Transverse colon (tissue), 4 donors: ENCODE results near the gene PMEPA1. TPM values are rescaled to one million over a fixed set of nuclear protein-coding genes. Genes with fewer than 3 reads are reported as not detected.

Source experiments
- DNase-seq: peaks from one replicate; pipeline ENCODE4 v3.0.0-alpha.2; 2019
- H3K27ac ChIP-seq, 4 donors: fragments of 200-600 bp; sonication (generic); 2 replicates each; pipeline ENCODE4 v1.5.1; 2016 to 2018; ENCODE audit warnings: inconsistent platforms in 4 of 4
- H3K27me3 ChIP-seq: fragments of 200-600 bp; sonication (generic); 2 replicates; pipeline ENCODE4 v1.5.1; 2017; ENCODE audit warnings: inconsistent platforms
- H3K36me3 ChIP-seq, 4 donors: fragments of 200-600 bp; sonication (generic); 2 replicates each; pipeline ENCODE4 v1.5.1; 2017 to 2019; ENCODE audit warnings: inconsistent platforms in 4 of 4
- H3K4me1 ChIP-seq, 4 donors: fragments of 200-600 bp; sonication (generic); 2 replicates each; pipeline ENCODE4 v1.5.1; 2017 to 2020; ENCODE audit warnings: inconsistent platforms in 4 of 4
- H3K4me3 ChIP-seq, 4 donors: fragments of 200-600 bp; sonication (generic); 1 replicate in 1 of 4; 2 replicates in 3 of 4; pipeline versions ENCODE4 v1.5.1 to v1.6.1; 2017 to 2019; ENCODE audit warnings: inconsistent platforms in 4 of 4
- H3K9me3 ChIP-seq, 2 donors: fragments of 200-600 bp; sonication (generic); 2 replicates each; pipeline ENCODE4 v1.5.1; 2017 to 2019; ENCODE audit warnings: inconsistent platforms in 2 of 2
- EP300 ChIP-seq: sonication (generic); formaldehyde crosslinking; IDR thresholded peaks from one replicate; pipeline ENCODE4 v1.6.1; 2017; ENCODE audit warnings: antibody characterized with exemption, low read depth
- POLR2A ChIP-seq: fragments of 450-650 bp; IDR thresholded peaks from one replicate; pipeline ENCODE4 v1.6.1; 2016; ENCODE audit warnings: antibody characterized with exemption, mild to moderate bottlenecking, moderate library complexity
- POLR2AphosphoS5 ChIP-seq, 3 donors: sonication (generic); formaldehyde crosslinking; IDR thresholded peaks; one replicate each; pipeline ENCODE4 v1.6.1; 2016; ENCODE audit warnings: antibody characterized with exemption in 3 of 3
- whole genome bisulfite sequencing, 2 donors: methylation state at CpG; one replicate each; pipeline ENCODE4 v1.1.5; 2018; ENCODE audit warnings: low coverage in 1 of 2; 5-methylcytosine and 5-hydroxymethylcytosine counted together
- in situ Hi-C, 4 donors: fragments of 200-750 bp; cut with MboI; loops; one replicate each; pipeline versions ENCODE4 v1.15.0 to v1.15.1; 2017; ENCODE audit warnings: low sequenced_read_pairs in 3 of 4, low pct_ligation_motif_present in 1 of 4, low pct_unique_long_range_greater_than_20kb in 1 of 4
- intact Hi-C: fragments of 100-400 bp; cut with DNase I; formaldehyde crosslinking; loops from one replicate; pipeline ENCODE4 v1.15.1; 2023; ENCODE audit warnings: low total_unique reads
- total RNA-seq, 4 donors: library from RNA; depleted of rRNA; stranded (reverse); fragments of >200 nt; gene quantifications; one replicate each; pipeline ENCODE4 v1.1.0, GENCODE V29; 2016
- TF ChIP-seq, protein P1 (sequence below), 5 experiments: fragments of 200-600 bp in 3 of 5; fragments of 450-650 bp in 2 of 5; sonication (generic) in 3 of 5; IDR thresholded peaks; 1 replicate in 2 of 5; 2 replicates in 3 of 5; pipeline ENCODE4 v1.5.1; 2016 to 2017; ENCODE audit warnings: antibody characterized with exemption in 5 of 5, inconsistent platforms in 3 of 5, mild to moderate bottlenecking in 2 of 5, moderate library complexity in 1 of 5

The PMEPA1 gene
- total RNA-seq, 4 donors from 2014 or later = 6.4 to 10.8 (median 8.4) TPM

DNA sequence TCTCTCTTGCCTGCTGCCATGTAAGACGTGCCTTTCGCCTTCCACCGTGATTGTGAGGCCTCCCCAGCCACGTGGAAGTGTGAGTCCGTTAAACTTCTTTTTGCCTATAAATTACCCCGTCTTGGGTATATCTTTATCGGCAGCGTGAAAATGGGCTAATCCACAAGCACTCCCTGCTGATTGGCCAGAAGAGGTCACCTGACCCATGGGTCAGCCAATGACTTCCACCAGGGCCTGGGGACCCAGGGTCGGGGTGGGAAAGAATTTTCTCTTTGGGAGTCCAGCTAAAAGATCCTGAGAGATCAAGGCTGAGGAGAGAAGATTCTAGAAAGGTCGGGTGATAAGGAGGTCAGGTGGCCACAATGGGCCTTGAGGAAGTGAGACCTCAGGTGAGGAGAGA is 106.7 kb downstream of the PMEPA1 start:
- H3K9me3 ChIP-seq = no peaks in the 10 kb centered on the region
- no peak overlapping the region for H3K4me3 ChIP-seq
- H3K36me3 ChIP-seq = no peaks in the 10 kb centered on the region
- intact Hi-C loops = no loop called here
- WGBS, 2 donors = 64 to 89% methylated on average over 2 to 10 of the region's 10 CpGs
- H3K27me3 ChIP-seq = no peaks in the 10 kb centered on the region
- in situ Hi-C loops = loop anchor here (5.0 to 25.0 kb wide), 5 partner anchors 216 to 609 kb away; partner anchors contain the start of gene RBM38 (in 1 of the 4)
- no peak overlapping the region for H3K27ac ChIP-seq
- peaks cover 0 to 14% (median 5%) of the 10 kb centered on the region in 4 donors for H3K4me1 ChIP-seq
- no peak for DNase-seq
- TF ChIP-seq EP300 = no peak
- no peak for TF ChIP-seq POLR2A
- TF ChIP-seq, protein P1, sequence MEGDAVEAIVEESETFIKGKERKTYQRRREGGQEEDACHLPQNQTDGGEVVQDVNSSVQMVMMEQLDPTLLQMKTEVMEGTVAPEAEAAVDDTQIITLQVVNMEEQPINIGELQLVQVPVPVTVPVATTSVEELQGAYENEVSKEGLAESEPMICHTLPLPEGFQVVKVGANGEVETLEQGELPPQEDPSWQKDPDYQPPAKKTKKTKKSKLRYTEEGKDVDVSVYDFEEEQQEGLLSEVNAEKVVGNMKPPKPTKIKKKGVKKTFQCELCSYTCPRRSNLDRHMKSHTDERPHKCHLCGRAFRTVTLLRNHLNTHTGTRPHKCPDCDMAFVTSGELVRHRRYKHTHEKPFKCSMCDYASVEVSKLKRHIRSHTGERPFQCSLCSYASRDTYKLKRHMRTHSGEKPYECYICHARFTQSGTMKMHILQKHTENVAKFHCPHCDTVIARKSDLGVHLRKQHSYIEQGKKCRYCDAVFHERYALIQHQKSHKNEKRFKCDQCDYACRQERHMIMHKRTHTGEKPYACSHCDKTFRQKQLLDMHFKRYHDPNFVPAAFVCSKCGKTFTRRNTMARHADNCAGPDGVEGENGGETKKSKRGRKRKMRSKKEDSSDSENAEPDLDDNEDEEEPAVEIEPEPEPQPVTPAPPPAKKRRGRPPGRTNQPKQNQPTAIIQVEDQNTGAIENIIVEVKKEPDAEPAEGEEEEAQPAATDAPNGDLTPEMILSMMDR (IDR thresholded peaks at IDR 0.05) = no peak
- TF ChIP-seq POLR2AphosphoS5 (IDR thresholded peaks at IDR 0.05) = no peak

DNA sequence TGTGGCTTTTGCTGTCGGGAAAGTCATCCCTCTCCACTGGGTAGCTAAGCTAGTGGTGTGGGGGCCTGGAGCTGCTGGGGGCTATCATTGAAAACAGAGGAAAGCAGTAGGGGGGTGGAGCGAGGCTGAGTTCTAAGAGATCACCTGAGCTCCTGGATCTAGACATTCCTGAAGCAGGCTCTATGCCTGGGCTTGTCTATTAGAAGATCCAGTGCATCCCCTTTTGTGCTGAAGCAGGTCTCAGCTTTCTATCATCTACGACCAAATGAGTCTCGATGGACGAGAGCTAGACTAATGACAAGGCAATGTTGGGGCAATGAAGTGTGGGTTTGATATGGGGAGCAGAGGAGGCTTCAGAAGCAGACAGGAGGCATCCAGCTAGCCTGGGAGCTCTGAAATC is 108.1 kb downstream of the PMEPA1 start:
- 72 to 100% methylated on average over 4 to 5 of the region's 5 CpGs for WGBS, 2 donors
- Histone ChIP-seq H3K4me3 (no peak overlapping the region), H3K36me3 (no peaks in the 10 kb centered on the region), H3K27me3 (no peaks in the 10 kb centered on the region), H3K9me3 (no peaks in the 10 kb centered on the region), H3K27ac (no peak overlapping the region), H3K4me1 (peaks cover 3 to 20% (median 8%) of the 10 kb centered on the region in 4 donors)
- TF ChIP-seq POLR2AphosphoS5 (IDR thresholded peaks at IDR 0.05) (no peak), POLR2A (no peak)
- TF ChIP-seq, protein P1 (IDR thresholded peaks at IDR 0.05) = no peak
- intact Hi-C loops = no loop called here
- DNase-seq = no peak
- in situ Hi-C loops = loop anchor here (5.0 to 25.0 kb wide), 5 partner anchors 214 to 611 kb away; partner anchors contain the start of gene RBM38 (in 1 of the 4)

DNA sequence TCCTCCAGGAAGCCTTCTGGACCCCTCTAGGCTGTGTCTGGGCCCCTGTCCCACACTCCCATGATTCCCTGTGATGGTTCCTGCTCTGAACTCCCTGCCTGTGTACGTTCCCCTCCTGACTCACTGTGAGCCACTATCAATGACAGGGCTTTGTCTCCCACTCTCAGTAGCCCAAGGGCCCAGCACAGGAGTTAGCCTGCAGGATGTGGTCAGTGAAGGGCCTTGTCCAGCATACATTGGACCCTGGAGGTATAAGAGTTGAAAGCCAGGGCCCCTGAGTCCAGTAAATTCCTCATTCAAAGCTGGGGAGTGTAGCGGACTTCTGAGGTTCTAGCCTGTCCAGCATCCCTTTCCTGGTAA is 108.6 kb downstream of the PMEPA1 start:
- Histone ChIP-seq H3K36me3 (no peaks in the 10 kb centered on the region), H3K27ac (no peak overlapping the region), H3K27me3 (no peaks in the 10 kb centered on the region), H3K4me3 (no peak overlapping the region), H3K4me1 (peaks cover 3 to 22% (median 8%) of the 10 kb centered on the region in 4 donors), H3K9me3 (no peaks in the 10 kb centered on the region)
- DNase-seq = no peak
- intact Hi-C loops = no loop called here
- in situ Hi-C loops = loop anchor here (5.0 to 25.0 kb wide), 5 partner anchors 214 to 611 kb away; partner anchors contain the start of gene RBM38 (in 1 of the 4)
- TF ChIP-seq POLR2AphosphoS5 (IDR thresholded peaks at IDR 0.05) = no peak
- no peak for TF ChIP-seq POLR2A
- TF ChIP-seq EP300 = no peak
- TF ChIP-seq, protein P1 (IDR thresholded peaks at IDR 0.05) = no peak
- WGBS, 2 donors = 81% methylated on average over 2 of the region's 2 CpGs; no CpG with 5 or more reads in 1 of the 2 donors

DNA sequence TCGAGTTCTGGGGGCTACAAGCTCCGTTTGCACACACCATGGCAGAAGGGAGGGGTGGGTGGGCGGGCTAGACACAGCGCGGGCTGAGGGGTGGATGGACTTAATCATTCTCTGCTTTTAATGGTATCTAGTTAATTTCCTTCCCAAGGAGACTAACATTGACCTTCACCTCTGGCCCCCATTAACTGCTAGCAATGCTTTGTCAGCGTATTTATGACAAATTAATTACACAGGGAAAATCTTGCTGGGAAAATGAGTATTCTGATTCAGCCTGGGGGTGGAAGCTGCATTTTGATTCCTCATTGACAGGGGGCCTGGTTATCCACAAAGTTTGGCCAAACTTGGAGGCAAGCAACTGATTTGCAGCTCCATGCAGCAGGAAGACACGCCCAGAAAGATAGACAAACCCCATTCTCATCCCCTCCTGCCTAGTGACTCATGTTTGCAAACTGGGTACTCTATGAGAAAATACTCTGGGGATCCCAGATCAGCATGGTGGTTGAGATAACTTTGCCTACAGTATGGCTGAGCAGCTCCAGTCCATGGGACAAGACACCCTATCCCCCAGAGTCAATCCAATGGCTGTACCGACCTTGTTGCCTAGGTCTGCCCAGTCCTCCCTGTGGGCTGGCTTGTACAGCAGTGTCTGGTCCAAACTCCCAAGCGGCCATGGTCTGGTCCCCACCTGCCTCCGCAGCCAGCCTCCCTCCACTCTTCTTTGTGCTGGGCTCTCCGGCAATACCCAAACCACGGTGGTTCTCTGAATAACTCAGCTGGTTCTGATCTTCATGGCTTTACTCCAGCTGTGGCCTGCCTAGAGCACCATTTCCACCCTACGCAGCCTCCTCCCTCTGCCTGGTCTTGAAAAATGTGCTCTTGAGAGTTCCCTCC is 109.2 kb downstream of the PMEPA1 start:
- Histone ChIP-seq H3K36me3 (no peaks in the 10 kb centered on the region), H3K27ac (no peak overlapping the region), H3K4me1 (peaks cover 3 to 19% (median 6%) of the 10 kb centered on the region in 4 donors), H3K27me3 (no peaks in the 10 kb centered on the region), H3K4me3 (no peak overlapping the region), H3K9me3 (no peaks in the 10 kb centered on the region)
- intact Hi-C loops = no loop called here
- no peak for TF ChIP-seq EP300
- TF ChIP-seq POLR2AphosphoS5 (IDR thresholded peaks at IDR 0.05) = no peak
- TF ChIP-seq, protein P1 (IDR thresholded peaks at IDR 0.05) = no peak
- TF ChIP-seq POLR2A = no peak
- DNase-seq = no peak
- in situ Hi-C loops = loop anchor here (5.0 to 25.0 kb wide), 5 partner anchors 213 to 612 kb away; partner anchors contain the start of gene RBM38 (in 1 of the 4)
- WGBS, 2 donors = 85 to 100% methylated on average over 4 to 13 of the region's 13 CpGs
